HG03039 (cell line): ENCODE data around the gene AMDHD1.

Experiments used
- ATAC-seq: cut with Tn5 transposase; IDR thresholded peaks from one replicate; pipeline ENCODE4 v1.9.1; 2021; ENCODE audit warnings: mild to moderate bottlenecking, moderate library complexity; ENCODE audit not compliant: unreplicated experiment

AMDHD1 gene

GRCh38 chr12:95993907-95994306 is 50.8 kb downstream of the AMDHD1 start:
- no peak for ATAC-seq

- ATAC-seq, result no peak
Measured at GRCh38 chr12:95994476-95994875, 51.3 kb downstream of the AMDHD1 start.

- no peak for ATAC-seq
Measured at GRCh38 chr12:95995238-95996031, 52.3 kb downstream of the AMDHD1 start.

- no peak for ATAC-seq
Measured at GRCh38 chr12:95996034-95996658, 53.0 kb downstream of the AMDHD1 start, which contains the start of gene HAL. HAL (minus strand) TSS chr12:95996344; CDS start chr12:95995910, 434 bp downstream.

- no peak for ATAC-seq
Measured at GRCh38 chr12:95997276-95997675, 54.1 kb downstream of the AMDHD1 start.

GRCh38 chr12:95997911-95998510 is 54.9 kb downstream of the AMDHD1 start:
- ATAC-seq, result no peak

- peak; percentile 93 for ATAC-seq
Measured at GRCh38 chr12:95998611-95999286, 55.6 kb downstream of the AMDHD1 start.

GRCh38 chr12:95999484-95999883 is 56.4 kb downstream of the AMDHD1 start:
- ATAC-seq, result no peak

GRCh38 chr12:96000858-96001257 is 57.7 kb downstream of the AMDHD1 start:
- ATAC-seq, result no peak

GRCh38 chr12:96006727-96007126 is 63.6 kb downstream of the AMDHD1 start:
- ATAC-seq, result no peak

- ATAC-seq, result no peak
Measured at GRCh38 chr12:96007729-96008128, 64.6 kb downstream of the AMDHD1 start.

- no peak for ATAC-seq
Measured at GRCh38 chr12:96014943-96015599, 71.9 kb downstream of the AMDHD1 start.

GRCh38 chr12:96015672-96016071 is 72.5 kb downstream of the AMDHD1 start:
- no peak for ATAC-seq
